ENCODE results near the gene GH1. TPM values are rescaled to one million over a fixed set of nuclear protein-coding genes. Genes with fewer than 3 reads are reported as not detected.

Gene GH1
- total and polyA plus RNA-seq, 4 donors = not detected

GRCh38 chr17:63931981-63932561 is 13.4 kb upstream of the GH1 start, which contains the start of gene CD79B:
Gene CD79B, minus strand, starts transcription at chr17:63932331. Its CDS starts 70 bp downstream, at chr17:63932261.
- H3K4me3 ChIP-seq (ENCODE audit: low read depth in 1 of 3, low read length in 3 of 3) = no peak within 1 kb of the TSS
- H3K9me3 ChIP-seq (ENCODE audit: control insufficient read depth in 4 of 4, low read length in 3 of 4) = no peaks in the 10 kb centered on the region
- H3K4me1 ChIP-seq (ENCODE audit: control insufficient read depth in 4 of 4, insufficient read depth in 4 of 4, low read length in 3 of 4) = peaks cover 0 to 8% (median 2%) of the 10 kb centered on the region in 4 donors
- DNase-seq (ENCODE audit: low spot score) = no peak
- no peaks in the 10 kb centered on the region for H3K27me3 ChIP-seq (ENCODE audit: control insufficient read depth in 4 of 4, insufficient read depth in 4 of 4, low read length in 3 of 4)
- WGBS = 74% methylated on average over 19 of the region's 19 CpGs
- peak within 1 kb of the TSS; percentile 33 to 57 for H3K27ac ChIP-seq (ENCODE audit: low read depth in 1 of 2, low read length in 2 of 2)
- H3K9ac ChIP-seq (ENCODE audit: low read depth in 1 of 2, low read length in 2 of 2) = no peak within 1 kb of the TSS
- no peaks in the 10 kb centered on the region for H3K36me3 ChIP-seq (ENCODE audit: control insufficient read depth in 4 of 4, insufficient read depth in 3 of 4, low read depth in 1 of 4, low read length in 3 of 4)
- TF ChIP-seq JUND (IDR thresholded peaks at IDR 0.05) (no peak), HNF4G (IDR thresholded peaks at IDR 0.05) (no peak), ZBTB33 (IDR thresholded peaks at IDR 0.05) (no peak), MAX (IDR thresholded peaks at IDR 0.05) (no peak), ATF3 (IDR thresholded peaks at IDR 0.05) (no peak)

GRCh38 chr17:63930951-63931575 is 12.4 kb upstream of the GH1 start:
- Histone ChIP-seq H3K9me3 (ENCODE audit: control insufficient read depth in 4 of 4, low read length in 3 of 4) (no peaks in the 10 kb centered on the region), H3K4me1 (ENCODE audit: control insufficient read depth in 4 of 4, insufficient read depth in 4 of 4, low read length in 3 of 4) (peaks cover 0 to 8% (median 2%) of the 10 kb centered on the region in 4 donors), H3K4me3 (ENCODE audit: low read depth in 1 of 3, low read length in 3 of 3) (no peak overlapping the region), H3K36me3 (ENCODE audit: control insufficient read depth in 4 of 4, insufficient read depth in 3 of 4, low read depth in 1 of 4, low read length in 3 of 4) (no peaks in the 10 kb centered on the region), H3K27ac (ENCODE audit: low read depth in 1 of 2, low read length in 2 of 2) (peak overlapping the region; percentile 33 to 57), H3K27me3 (ENCODE audit: control insufficient read depth in 4 of 4, insufficient read depth in 4 of 4, low read length in 3 of 4) (no peaks in the 10 kb centered on the region), H3K9ac (ENCODE audit: low read depth in 1 of 2, low read length in 2 of 2) (no peak overlapping the region)
- no peak for DNase-seq (ENCODE audit: low spot score)
- WGBS = 59% methylated on average over 16 of the region's 16 CpGs
- TF ChIP-seq CTCF (IDR thresholded peaks at IDR 0.05; ENCODE audit: low read depth, low read length, missing input control) = no peak
- TF ChIP-seq JUND (IDR thresholded peaks at IDR 0.05) = no peak
- TF ChIP-seq FOXA2 (IDR thresholded peaks at IDR 0.05) = no peak
- TF ChIP-seq ATF3 (IDR thresholded peaks at IDR 0.05) = no peak
- TF ChIP-seq RXRA (IDR thresholded peaks at IDR 0.05) = peak; percentile 9 to 27
- TF ChIP-seq HNF4G (IDR thresholded peaks at IDR 0.05) = no peak
- TF ChIP-seq REST (IDR thresholded peaks at IDR 0.05) = no peak
- no peak for TF ChIP-seq HNF4A (conservative IDR thresholded peaks at IDR 0.05)
- TF ChIP-seq MAX (IDR thresholded peaks at IDR 0.05) = no peak
- TF ChIP-seq EGR1 (IDR thresholded peaks at IDR 0.05; ENCODE audit: low read depth in 2 of 2) = no peak
- peak; percentile 47 for TF ChIP-seq SP1 (IDR thresholded peaks at IDR 0.05)
- TF ChIP-seq GABPA (IDR thresholded peaks at IDR 0.05 in 1 of 2, conservative IDR thresholded peaks at IDR 0.05 in 1 of 2) = no peak
- peak; percentile 80 for TF ChIP-seq NR2F2 (IDR thresholded peaks at IDR 0.05)
